ENCODE measurements around the gene STAT4. TPM values are rescaled to one million over a fixed set of nuclear protein-coding genes. Genes with fewer than 3 reads are reported as not detected.

STAT4 gene
- total and polyA plus RNA-seq, 5 donors from 2014 or later = 22.7 to 60.0 (median 28.8) TPM

- H3K9me3 Mint-ChIP-seq = peaks cover 0 to 3% (median 0%) of the 10 kb centered on the region in 7 donors
- H3K4me3 Mint-ChIP-seq = no peak within 1 kb of the TSS
- Histone ChIP-seq H3K27me3 (ENCODE audit: control insufficient read depth, insufficient read depth, low read length) (no peaks in the 10 kb centered on the region), H3K27ac (ENCODE audit: insufficient read depth, low read length, poor library complexity, severe bottlenecking) (peak within 1 kb of the TSS; percentile 95), H3K4me1 (ENCODE audit: control insufficient read depth, insufficient read depth, low read length, poor library complexity, severe bottlenecking) (peaks cover 71% of the 10 kb centered on the region), H3K36me3 (ENCODE audit: control insufficient read depth, insufficient read depth, low read length) (peaks cover 21% of the 10 kb centered on the region), H3K9me3 (ENCODE audit: control insufficient read depth in 2 of 2, low read length in 2 of 2) (no peaks in the 10 kb centered on the region), H3K4me3 (ENCODE audit: low read depth, low read length) (peak within 1 kb of the TSS; percentile 100)
- peak; percentile 91 to 97 (median 96) for DNase-seq
- no peaks in the 10 kb centered on the region for H3K27me3 Mint-ChIP-seq
- ATAC-seq (ENCODE audit: low read depth in 2 of 2) = peak; percentile 88 to 89
- peaks cover 21 to 44% (median 31%) of the 10 kb centered on the region in 4 donors for H3K4me1 Mint-ChIP-seq
- H3K36me3 Mint-ChIP-seq = peaks cover 20% of the 10 kb centered on the region
- no peak within 1 kb of the TSS for H3K27ac Mint-ChIP-seq
Observed at GRCh38 chr2:191013932-191014652, 136.7 kb downstream of the STAT4 start, which contains the start of gene STAT1. Gene STAT1 (minus strand): TSS chr2:191014171. CDS start chr2:191010003, 4,168 bp downstream.

GRCh38 chr2:191013682-191013931, 137.2 kb downstream of the STAT4 start:
- Mint-ChIP-seq H3K27me3 (no peaks in the 10 kb centered on the region), H3K4me3 (no peak overlapping the region), H3K27ac (no peak overlapping the region), H3K4me1 (peaks cover 22 to 44% (median 31%) of the 10 kb centered on the region in 4 donors), H3K9me3 (peaks cover 0 to 3% (median 0%) of the 10 kb centered on the region in 7 donors), H3K36me3 (peaks cover 22% of the 10 kb centered on the region)
- peaks cover 26% of the 10 kb centered on the region for H3K36me3 ChIP-seq (ENCODE audit: control insufficient read depth, insufficient read depth, low read length)
- H3K27me3 ChIP-seq (ENCODE audit: control insufficient read depth, insufficient read depth, low read length) = no peaks in the 10 kb centered on the region
- peaks cover 71% of the 10 kb centered on the region for H3K4me1 ChIP-seq (ENCODE audit: control insufficient read depth, insufficient read depth, low read length, poor library complexity, severe bottlenecking)
- no peaks in the 10 kb centered on the region for H3K9me3 ChIP-seq (ENCODE audit: control insufficient read depth in 2 of 2, low read length in 2 of 2)
- ATAC-seq (ENCODE audit: low read depth in 2 of 2) (peak in 1 of 2 donors; percentile 2), DNase-seq (peak in 1 of 3 donors; percentile 50)
- peak overlapping the region; percentile 100 for H3K4me3 ChIP-seq (ENCODE audit: low read depth, low read length)
- H3K27ac ChIP-seq (ENCODE audit: insufficient read depth, low read length, poor library complexity, severe bottlenecking) = peak overlapping the region; percentile 95

- Histone ChIP-seq H3K27ac (ENCODE audit: insufficient read depth, low read length, poor library complexity, severe bottlenecking) (peak overlapping the region; percentile 95), H3K27me3 (ENCODE audit: control insufficient read depth, insufficient read depth, low read length) (no peaks in the 10 kb centered on the region), H3K4me1 (ENCODE audit: control insufficient read depth, insufficient read depth, low read length, poor library complexity, severe bottlenecking) (peaks cover 71% of the 10 kb centered on the region), H3K9me3 (ENCODE audit: control insufficient read depth in 2 of 2, low read length in 2 of 2) (no peaks in the 10 kb centered on the region), H3K4me3 (ENCODE audit: low read depth, low read length) (peak overlapping the region; percentile 100), H3K36me3 (ENCODE audit: control insufficient read depth, insufficient read depth, low read length) (peaks cover 32% of the 10 kb centered on the region)
- Mint-ChIP-seq H3K27ac (no peak overlapping the region), H3K9me3 (peaks cover 0 to 3% (median 0%) of the 10 kb centered on the region in 7 donors), H3K36me3 (peaks cover 28% of the 10 kb centered on the region), H3K27me3 (no peaks in the 10 kb centered on the region), H3K4me3 (no peak overlapping the region), H3K4me1 (peaks cover 23 to 45% (median 32%) of the 10 kb centered on the region in 4 donors)
- ATAC-seq (ENCODE audit: low read depth in 2 of 2) (peak in 1 of 2 donors; percentile 2), DNase-seq (no peak)
Observed at GRCh38 chr2:191012845-191013681, 137.7 kb downstream of the STAT4 start.

- Mint-ChIP-seq H3K9me3 (peaks cover 0 to 3% (median 0%) of the 10 kb centered on the region in 7 donors), H3K36me3 (peaks cover 33% of the 10 kb centered on the region), H3K27ac (no peak overlapping the region), H3K4me3 (no peak overlapping the region), H3K4me1 (peaks cover 28 to 47% (median 35%) of the 10 kb centered on the region in 4 donors), H3K27me3 (no peaks in the 10 kb centered on the region)
- peaks cover 76% of the 10 kb centered on the region for H3K4me1 ChIP-seq (ENCODE audit: control insufficient read depth, insufficient read depth, low read length, poor library complexity, severe bottlenecking)
- no peak for ATAC-seq (ENCODE audit: low read depth in 2 of 2)
- peaks cover 38% of the 10 kb centered on the region for H3K36me3 ChIP-seq (ENCODE audit: control insufficient read depth, insufficient read depth, low read length)
- H3K4me3 ChIP-seq (ENCODE audit: low read depth, low read length) = peak overlapping the region; percentile 100
- DNase-seq = no peak
- H3K27ac ChIP-seq (ENCODE audit: insufficient read depth, low read length, poor library complexity, severe bottlenecking) = peak overlapping the region; percentile 95
- no peaks in the 10 kb centered on the region for H3K9me3 ChIP-seq (ENCODE audit: control insufficient read depth in 2 of 2, low read length in 2 of 2)
- H3K27me3 ChIP-seq (ENCODE audit: control insufficient read depth, insufficient read depth, low read length) = no peaks in the 10 kb centered on the region
Observed at GRCh38 chr2:191012346-191012745, 138.4 kb downstream of the STAT4 start.

GRCh38 chr2:191010887-191011885, 139.6 kb downstream of the STAT4 start:
- H3K4me1 ChIP-seq (ENCODE audit: control insufficient read depth, insufficient read depth, low read length, poor library complexity, severe bottlenecking) = peaks cover 86% of the 10 kb centered on the region

GRCh38 chr2:191009541-191010374, 141.0 kb downstream of the STAT4 start:
- peaks cover 76% of the 10 kb centered on the region for H3K4me1 ChIP-seq (ENCODE audit: control insufficient read depth, insufficient read depth, low read length, poor library complexity, severe bottlenecking)
- H3K36me3 ChIP-seq (ENCODE audit: control insufficient read depth, insufficient read depth, low read length) = peaks cover 64% of the 10 kb centered on the region
- peaks cover 0 to 4% (median 1%) of the 10 kb centered on the region in 7 donors for H3K9me3 Mint-ChIP-seq
- DNase-seq (no peak), ATAC-seq (ENCODE audit: low read depth in 2 of 2) (no peak)
- H3K27ac ChIP-seq (ENCODE audit: insufficient read depth, low read length, poor library complexity, severe bottlenecking) = peak overlapping the region; percentile 55
- H3K4me3 Mint-ChIP-seq = peak overlapping the region; percentile 3 to 88 (median 36)
- no peaks in the 10 kb centered on the region for H3K9me3 ChIP-seq (ENCODE audit: control insufficient read depth in 2 of 2, low read length in 2 of 2)
- H3K4me3 ChIP-seq (ENCODE audit: low read depth, low read length) = peak overlapping the region; percentile 100
- H3K4me1 Mint-ChIP-seq = peaks cover 38 to 65% (median 47%) of the 10 kb centered on the region in 4 donors
- H3K27me3 Mint-ChIP-seq = no peaks in the 10 kb centered on the region
- H3K27me3 ChIP-seq (ENCODE audit: control insufficient read depth, insufficient read depth, low read length) = no peaks in the 10 kb centered on the region
- peaks cover 50% of the 10 kb centered on the region for H3K36me3 Mint-ChIP-seq
- H3K27ac Mint-ChIP-seq = peak overlapping the region; percentile 4 to 84 (median 6)

More at GRCh38 chr2:191010887-191011885, 139.6 kb downstream of the STAT4 start:
- no peaks in the 10 kb centered on the region for H3K9me3 ChIP-seq (ENCODE audit: control insufficient read depth in 2 of 2, low read length in 2 of 2)
- Mint-ChIP-seq H3K36me3 (peaks cover 40% of the 10 kb centered on the region), H3K27ac (peak overlapping the region in 1 of 3 donors; percentile 80), H3K9me3 (peaks cover 0 to 3% (median 0%) of the 10 kb centered on the region in 7 donors), H3K27me3 (no peaks in the 10 kb centered on the region), H3K4me1 (peaks cover 36 to 55% (median 38%) of the 10 kb centered on the region in 4 donors), H3K4me3 (no peak overlapping the region)
- no peaks in the 10 kb centered on the region for H3K27me3 ChIP-seq (ENCODE audit: control insufficient read depth, insufficient read depth, low read length)
- H3K36me3 ChIP-seq (ENCODE audit: control insufficient read depth, insufficient read depth, low read length) = peaks cover 50% of the 10 kb centered on the region
- DNase-seq = no peak
- peak overlapping the region; percentile 58 for H3K27ac ChIP-seq (ENCODE audit: insufficient read depth, low read length, poor library complexity, severe bottlenecking)
- peak overlapping the region; percentile 100 for H3K4me3 ChIP-seq (ENCODE audit: low read depth, low read length)
- ATAC-seq (ENCODE audit: low read depth in 2 of 2) = no peak

Data from CD4-positive, CD25-positive, alpha-beta regulatory T cell (primary cell).